Left ventricle myocardium inferior (tissue), 1 donor: ENCODE data around the gene TPO. TPM values are rescaled to one million over a fixed set of nuclear protein-coding genes. Genes with fewer than 3 reads are reported as not detected.

ENCODE experiments used
- DNase-seq: peaks from one replicate; pipeline ENCODE4 v3.0.0-alpha.2; 2020
- H3K27ac ChIP-seq: fragments of 200-600 bp; replicated peaks from 2 replicates; pipeline ENCODE4 v1.8.0; 2021
- H3K27me3 ChIP-seq: fragments of 200-600 bp; 2 replicates; pipeline ENCODE4 v1.8.0; 2021; ENCODE audit warnings: low read depth
- H3K36me3 ChIP-seq: fragments of 200-600 bp; 2 replicates; pipeline ENCODE4 v1.8.0; 2021
- H3K4me1 ChIP-seq: fragments of 200-600 bp; 2 replicates; pipeline ENCODE4 v1.8.0; 2021
- H3K4me3 ChIP-seq: fragments of 200-600 bp; 2 replicates; pipeline ENCODE4 v1.8.0; 2021; ENCODE audit warnings: mild to moderate bottlenecking, moderate library complexity
- H3K9me3 ChIP-seq: fragments of 200-600 bp; replicated peaks from 2 replicates; pipeline ENCODE4 v1.8.0; 2021
- intact Hi-C: fragments of 100-400 bp; cut with micrococcal nuclease; formaldehyde crosslinking; loops from one replicate; pipeline ENCODE4 v1.11.0; 2022
- total RNA-seq: library from RNA; stranded (reverse); fragmentation: NEBNext Ultra II Directional; extraction: Animal tissue kit (Norgen Biotek cat#: 25700); gene quantifications from one replicate; pipeline ENCODE4 v1.2.1, GENCODE V29; 2021
- TF ChIP-seq, protein P1 (sequence below): fragments of 200-600 bp; IDR thresholded peaks from 2 replicates; pipeline ENCODE4 v1.8.0; 2021; ENCODE audit warnings: antibody characterized with exemption, mild to moderate bottlenecking, borderline replicate concordance
- donor health status: DM: no; HTN: yes; CAD: no; lungs with severe emphysema.

The TPO gene
- total RNA-seq, 1 donor from 2014 or later: 7.1 TPM

DNA sequence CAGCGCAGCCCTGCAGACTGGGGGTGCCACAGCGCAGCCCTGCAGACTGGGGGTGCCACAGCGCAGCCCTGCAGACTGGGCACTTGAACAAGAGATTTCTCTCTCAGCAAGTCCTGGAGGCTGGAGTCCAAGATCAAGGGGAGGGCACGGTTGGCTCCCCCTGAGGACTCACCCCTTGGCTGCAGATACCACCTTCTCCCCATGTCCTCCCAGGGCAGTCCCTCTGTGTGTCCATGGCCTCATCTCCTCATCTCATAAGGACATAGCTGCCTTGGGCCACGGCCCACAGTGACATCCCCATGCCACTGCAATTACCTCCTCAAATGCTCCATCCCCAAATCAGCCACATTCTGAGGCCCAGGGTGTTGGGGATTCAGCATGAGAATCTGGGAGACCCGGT, 98.2 kb downstream of the TPO start:
- TF ChIP-seq, protein P1, sequence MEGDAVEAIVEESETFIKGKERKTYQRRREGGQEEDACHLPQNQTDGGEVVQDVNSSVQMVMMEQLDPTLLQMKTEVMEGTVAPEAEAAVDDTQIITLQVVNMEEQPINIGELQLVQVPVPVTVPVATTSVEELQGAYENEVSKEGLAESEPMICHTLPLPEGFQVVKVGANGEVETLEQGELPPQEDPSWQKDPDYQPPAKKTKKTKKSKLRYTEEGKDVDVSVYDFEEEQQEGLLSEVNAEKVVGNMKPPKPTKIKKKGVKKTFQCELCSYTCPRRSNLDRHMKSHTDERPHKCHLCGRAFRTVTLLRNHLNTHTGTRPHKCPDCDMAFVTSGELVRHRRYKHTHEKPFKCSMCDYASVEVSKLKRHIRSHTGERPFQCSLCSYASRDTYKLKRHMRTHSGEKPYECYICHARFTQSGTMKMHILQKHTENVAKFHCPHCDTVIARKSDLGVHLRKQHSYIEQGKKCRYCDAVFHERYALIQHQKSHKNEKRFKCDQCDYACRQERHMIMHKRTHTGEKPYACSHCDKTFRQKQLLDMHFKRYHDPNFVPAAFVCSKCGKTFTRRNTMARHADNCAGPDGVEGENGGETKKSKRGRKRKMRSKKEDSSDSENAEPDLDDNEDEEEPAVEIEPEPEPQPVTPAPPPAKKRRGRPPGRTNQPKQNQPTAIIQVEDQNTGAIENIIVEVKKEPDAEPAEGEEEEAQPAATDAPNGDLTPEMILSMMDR: no peak
- Histone ChIP-seq H3K36me3 (no peaks in the 10 kb centered on the region), H3K27ac (peak overlapping the region; percentile 55), H3K4me1 (peaks cover 8% of the 10 kb centered on the region), H3K27me3 (peaks cover 33% of the 10 kb centered on the region), H3K4me3 (no peak overlapping the region), H3K9me3 (no peaks in the 10 kb centered on the region)
- intact Hi-C loops: no loop called here
- no peak for DNase-seq

DNA sequence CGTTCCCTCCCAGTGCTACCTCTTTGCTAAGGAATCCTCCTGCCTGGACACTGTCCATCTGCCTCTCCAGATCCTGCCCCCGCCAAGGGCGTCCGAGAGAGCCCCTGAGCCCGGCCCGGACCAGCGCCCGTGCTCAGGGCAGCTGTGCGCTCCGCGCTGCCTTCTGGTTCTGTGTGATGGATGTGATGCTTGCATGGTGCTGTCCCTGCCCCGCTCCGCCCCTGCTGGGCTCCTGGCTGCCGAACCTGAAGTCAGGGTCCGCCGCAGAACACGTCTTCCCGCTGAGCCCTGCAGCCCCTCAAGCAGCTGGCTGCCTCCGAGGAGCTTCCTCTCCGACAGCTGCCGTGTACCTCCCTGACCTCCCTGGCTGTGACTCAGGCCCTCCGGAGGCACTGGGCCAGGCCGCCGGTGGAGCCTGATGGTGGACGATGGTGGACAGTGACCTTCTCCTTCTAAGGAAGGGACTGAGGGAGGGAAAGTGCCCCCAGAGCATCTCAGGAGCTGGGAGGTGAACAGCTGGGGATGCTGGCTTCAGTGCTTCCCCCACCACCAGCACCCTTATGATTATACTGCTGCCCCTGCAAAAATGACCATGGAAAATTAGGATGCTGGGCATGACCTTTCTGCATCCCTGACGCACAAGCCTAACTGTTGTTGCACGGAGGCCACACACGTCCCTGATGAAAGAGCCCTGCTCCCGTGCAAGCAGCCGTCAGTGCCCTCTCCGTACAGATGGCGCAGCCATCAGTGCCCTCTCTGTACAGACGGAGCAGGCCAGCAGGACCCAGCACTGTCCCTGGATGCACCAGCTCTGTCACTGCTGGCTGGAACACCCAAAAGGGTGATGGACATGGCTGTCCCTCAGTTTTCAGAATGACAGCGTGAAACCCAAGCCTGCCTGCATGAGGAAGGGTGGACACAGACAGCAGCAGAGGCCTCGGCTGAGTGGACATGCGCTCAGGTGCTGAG, 99.3 kb downstream of the TPO start:
- Histone ChIP-seq H3K36me3 (no peaks in the 10 kb centered on the region), H3K4me3 (no peak overlapping the region), H3K27ac (peak overlapping the region; percentile 55), H3K4me1 (peaks cover 8% of the 10 kb centered on the region), H3K27me3 (peaks cover 33% of the 10 kb centered on the region), H3K9me3 (no peaks in the 10 kb centered on the region)
- DNase-seq: no peak
- intact Hi-C loops: no loop called here
- TF ChIP-seq, protein P1: no peak

DNA sequence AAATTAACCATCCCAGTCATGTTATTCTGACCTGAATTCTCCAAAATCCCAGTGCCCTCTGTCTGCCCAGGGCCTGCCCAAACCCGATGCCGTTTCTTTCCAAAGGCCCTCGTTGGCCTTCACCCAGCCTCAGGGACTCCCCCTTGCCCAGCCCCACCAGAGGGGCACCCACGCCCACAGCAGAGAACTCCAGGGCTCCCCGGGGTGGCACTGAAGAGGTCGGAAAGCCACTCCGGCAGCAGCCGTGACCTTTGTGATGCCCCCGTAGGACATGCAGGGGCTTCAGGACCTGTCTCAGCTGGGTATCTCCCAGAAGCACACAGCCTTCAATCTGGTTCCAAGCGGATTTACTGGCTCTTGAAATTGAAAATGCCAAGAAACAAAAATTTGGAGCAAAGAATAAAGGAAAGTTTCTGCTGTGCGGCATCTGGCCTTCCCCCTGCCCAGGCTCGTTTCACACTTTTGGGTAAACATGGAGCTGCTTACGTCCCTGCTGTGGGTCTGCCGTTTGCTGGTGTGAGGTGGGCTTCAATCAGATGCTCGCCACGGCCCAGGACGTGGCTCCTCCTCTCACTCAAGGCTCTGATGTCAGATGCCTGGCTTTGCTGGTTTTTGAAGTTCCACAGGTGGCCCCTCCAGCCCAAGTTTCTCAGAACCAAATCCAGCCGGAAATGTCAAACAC, 101.3 kb downstream of the TPO start:
- H3K4me3 ChIP-seq: no peak overlapping the region
- peak overlapping the region; percentile 19 for H3K27ac ChIP-seq
- no peaks in the 10 kb centered on the region for H3K36me3 ChIP-seq
- H3K4me1 ChIP-seq: peaks cover 19% of the 10 kb centered on the region
- DNase-seq: no peak
- TF ChIP-seq, protein P1: no peak
- H3K9me3 ChIP-seq: no peaks in the 10 kb centered on the region
- intact Hi-C loops: no loop called here
- H3K27me3 ChIP-seq: peaks cover 33% of the 10 kb centered on the region

DNA sequence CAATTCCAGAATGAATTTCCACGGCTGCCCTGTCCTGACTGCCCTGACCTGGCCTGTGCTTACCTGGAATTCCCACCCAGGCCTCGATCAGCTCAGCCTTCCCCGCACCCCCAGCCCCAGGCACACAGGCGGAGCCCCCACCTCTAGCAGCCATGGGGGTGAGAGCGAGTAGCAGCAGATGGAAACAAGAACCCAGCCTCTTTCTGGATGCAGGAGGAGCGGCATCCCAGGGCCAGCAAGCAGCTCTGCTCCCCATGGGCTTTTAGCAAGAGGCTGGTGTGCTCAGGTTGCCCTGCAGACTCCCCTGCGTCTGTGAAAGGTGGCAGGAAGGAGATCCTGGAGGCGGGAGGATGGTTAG, 101.8 kb downstream of the TPO start:
- Histone ChIP-seq H3K27ac (no peak overlapping the region), H3K36me3 (no peaks in the 10 kb centered on the region), H3K4me3 (no peak overlapping the region), H3K9me3 (no peaks in the 10 kb centered on the region), H3K4me1 (peaks cover 18% of the 10 kb centered on the region), H3K27me3 (peaks cover 33% of the 10 kb centered on the region)
- TF ChIP-seq, protein P1: no peak
- intact Hi-C loops: no loop called here
- DNase-seq: no peak

DNA sequence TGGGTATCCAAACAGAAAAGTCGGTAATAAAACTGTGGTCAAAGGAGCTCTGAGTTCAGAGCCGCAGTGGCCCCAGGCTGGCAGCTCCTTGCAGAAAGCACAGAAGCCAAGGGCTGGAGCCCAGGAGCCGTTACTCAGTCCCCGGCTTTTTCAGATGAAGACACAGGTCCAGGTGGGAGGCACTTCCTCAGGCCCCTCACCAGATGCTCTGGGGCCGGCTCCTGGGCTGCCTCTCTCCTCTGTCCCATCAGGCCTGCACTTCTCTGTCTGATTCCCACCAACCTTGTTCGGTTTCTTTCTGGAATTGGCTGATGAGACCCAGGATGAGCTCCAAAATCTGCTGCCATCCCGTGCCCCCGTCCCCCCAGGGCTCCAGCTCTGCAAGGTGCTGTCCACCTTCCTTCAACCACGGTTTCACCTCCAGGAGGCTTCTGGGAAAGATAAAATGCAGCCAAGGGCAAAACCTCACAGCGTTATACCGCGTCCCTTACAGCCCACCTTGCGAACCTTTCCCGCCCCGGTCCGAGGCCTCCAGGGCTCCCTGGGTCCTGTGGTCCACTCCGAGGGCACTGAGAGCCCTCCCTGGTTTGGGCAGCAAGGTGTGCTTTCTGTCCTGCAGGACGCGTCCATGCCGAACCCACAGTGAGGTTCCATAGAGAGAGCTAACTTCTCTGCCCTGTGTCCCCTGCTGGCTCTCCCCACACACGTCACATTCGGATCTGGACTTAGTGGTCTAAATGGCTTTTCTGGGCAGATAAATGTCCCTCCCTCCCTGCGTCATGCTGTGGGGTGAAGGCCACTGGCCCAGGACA, 102.9 kb downstream of the TPO start:
- Histone ChIP-seq H3K27ac (no peak overlapping the region), H3K36me3 (no peaks in the 10 kb centered on the region), H3K4me1 (peaks cover 11% of the 10 kb centered on the region), H3K4me3 (no peak overlapping the region), H3K27me3 (peaks cover 33% of the 10 kb centered on the region), H3K9me3 (no peaks in the 10 kb centered on the region)
- DNase-seq: no peak
- TF ChIP-seq, protein P1: no peak
- intact Hi-C loops: no loop called here
